RWPE1 (cell line): ENCODE data around the gene CLEC4D.
A peak's percentile ranks its signal among the peaks of the same experiment; 100 is the strongest.
"Not testable (repeated sequence)": the region's sequence is repeated elsewhere in the genome, so short reads cannot be mapped to it uniquely, and the experiment has no call there.

Source experiments
- CTCF ChIA-PET: fragments of 350-600 bp; sonication (Branson Sonifier 250); formaldehyde crosslinking; extraction: SDS; loops from one replicate; lab custom pipeline; 2021; lab: Yijun Ruan, JAX
- POLR2A ChIA-PET: fragments of 400-600 bp; formaldehyde crosslinking; extraction: SDS; loops from one replicate; lab custom pipeline; 2020; ENCODE audit warnings: antibody characterized with exemption; ENCODE audit not compliant: low non-redundant PET; lab: Yijun Ruan, JAX
- DNase-seq: peaks from one replicate; pipeline ENCODE4 v3.0.0; 2012; ENCODE audit warnings: low spot score
- H3K27ac ChIP-seq: fragments of 450-650 bp; 2 replicates; pipeline ENCODE4 v1.5.1; 2017
- CTCF ChIP-seq: fragments of 450-650 bp; conservative IDR thresholded peaks from 2 replicates; pipeline ENCODE4 v1.5.1; 2017; ENCODE audit warnings: low read depth, mild to moderate bottlenecking

CLEC4D gene

DNA sequence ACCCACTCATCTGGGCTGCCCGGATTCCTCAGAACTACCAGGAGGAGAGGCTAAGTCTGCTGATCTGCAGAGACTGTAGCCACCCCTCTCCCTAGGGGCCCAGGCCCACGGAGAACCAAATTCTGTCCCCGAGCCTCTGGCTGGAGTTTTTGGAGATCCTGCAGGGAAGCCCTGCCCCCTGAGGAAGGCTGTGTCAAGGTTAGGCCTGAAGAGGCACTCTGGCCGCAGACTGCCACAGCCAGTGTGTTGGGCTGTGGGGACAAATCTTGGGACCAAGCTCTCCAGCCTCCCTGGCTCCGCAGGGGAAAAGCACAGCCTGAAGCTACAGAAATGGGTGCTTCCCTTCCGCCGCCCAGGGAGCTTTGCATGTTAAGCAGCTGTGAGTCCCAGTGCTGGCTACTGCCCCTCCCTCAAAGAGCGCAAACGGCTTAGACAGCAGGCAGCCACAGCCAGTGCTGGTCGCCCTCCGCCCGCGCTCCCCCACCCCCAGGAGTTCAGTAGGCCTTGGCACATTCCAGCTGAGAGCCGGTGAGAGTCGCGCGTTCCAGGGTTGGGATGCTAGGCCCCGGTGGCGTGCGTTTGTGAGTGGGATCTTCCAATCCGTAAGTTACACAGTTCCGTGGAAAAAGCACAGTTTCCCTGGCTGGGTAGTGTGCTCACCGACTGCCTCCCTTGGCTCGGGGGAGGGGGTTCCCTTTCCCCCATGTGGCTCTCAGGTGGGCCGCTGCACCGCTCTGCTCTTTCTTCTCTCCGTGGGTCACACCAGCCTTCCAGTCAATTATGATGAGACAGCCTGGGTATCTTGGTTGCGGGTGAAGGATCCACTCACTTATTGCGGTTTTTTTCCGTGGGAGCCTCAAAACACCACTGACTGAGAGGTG, 14.2 kb downstream of the CLEC4D start:
- H3K27ac ChIP-seq, result no peak overlapping the region
- no peak for TF ChIP-seq CTCF
- ChIA-PET CTCF (no interaction called here), POLR2A (no interaction called here)
- DNase-seq, result no peak

DNA sequence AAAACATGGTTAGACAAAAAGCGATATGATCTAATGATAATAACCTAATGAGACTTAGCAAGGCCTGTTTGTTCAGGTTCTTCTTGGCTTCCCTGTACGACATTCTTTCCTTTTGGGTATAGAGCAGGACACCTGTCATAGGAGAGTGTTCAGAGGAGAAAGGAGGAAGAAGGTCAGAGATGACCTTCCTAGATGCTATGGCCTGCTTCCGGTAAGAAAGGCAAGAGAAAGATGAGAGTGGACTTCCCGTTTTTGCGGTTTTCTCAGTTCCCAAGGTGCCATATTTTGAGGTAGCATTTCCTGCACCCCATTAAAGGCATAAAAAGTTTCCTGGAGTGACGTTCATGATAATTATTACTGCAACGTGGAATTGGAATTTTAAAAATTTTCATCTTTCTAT, 18.7 kb downstream of the CLEC4D start:
- DNase-seq, result no peak
- TF ChIP-seq CTCF, result no peak
- CTCF ChIA-PET, result no interaction called here

GRCh38 chr12:8537820-8538219, 24.5 kb downstream of the CLEC4D start:
- H3K27ac ChIP-seq, POLR2A ChIA-PET, DNase-seq: not testable (repeated sequence)
- CTCF ChIA-PET, result interaction anchor here (0.6 kb wide), 1 partner anchor 71 kb away, joined by 3 read pairs; no protein-coding TSS in a partner anchor

More for the DNA sequence above, 18.7 kb downstream of the CLEC4D start:
- POLR2A ChIA-PET, result no interaction called here
- H3K27ac ChIP-seq, result no peak overlapping the region

GRCh38 chr12:8540831-8541230, 27.5 kb downstream of the CLEC4D start, which contains the start of gene CLEC4E:
CLEC4E (minus strand) TSS chr12:8540905; CDS start chr12:8540797, 108 bp downstream.
- POLR2A ChIA-PET, DNase-seq, H3K27ac ChIP-seq: not testable (repeated sequence)
- CTCF ChIA-PET, result interaction anchor here (0.5 kb wide), 1 partner anchor 66 kb away, joined by 3 read pairs; no protein-coding TSS in a partner anchor

- DNase-seq, result no peak
- no peak for TF ChIP-seq CTCF
- CTCF ChIA-PET, result no interaction called here
- no peak overlapping the region for H3K27ac ChIP-seq
- POLR2A ChIA-PET, result interaction anchor here (0.6 kb wide), 1 partner anchor 9 kb away, joined by 3 read pairs; no protein-coding TSS in a partner anchor
Measured at GRCh38 chr12:8541562-8541961, 28.3 kb downstream of the CLEC4D start.

DNA sequence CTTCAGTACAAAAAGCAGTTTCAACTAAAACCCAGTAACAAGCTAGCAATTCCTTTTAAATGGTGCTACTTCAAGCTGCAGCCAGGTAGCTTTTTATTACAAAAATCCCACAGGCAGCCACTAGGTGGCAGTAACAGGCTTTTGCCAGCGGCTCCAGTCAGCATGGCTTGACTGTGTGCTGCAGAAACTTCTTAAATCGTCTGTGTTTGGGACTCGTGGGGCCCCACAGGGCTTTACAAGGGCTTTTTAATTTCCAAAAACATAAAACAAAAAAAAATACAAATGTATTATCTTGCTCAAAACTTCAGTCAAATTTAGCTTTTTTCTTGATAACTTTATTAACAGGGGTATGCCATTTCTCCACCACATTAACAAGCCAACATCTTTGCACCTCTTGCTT, 31.0 kb downstream of the CLEC4D start:
- H3K27ac ChIP-seq, result no peak overlapping the region

DNA sequence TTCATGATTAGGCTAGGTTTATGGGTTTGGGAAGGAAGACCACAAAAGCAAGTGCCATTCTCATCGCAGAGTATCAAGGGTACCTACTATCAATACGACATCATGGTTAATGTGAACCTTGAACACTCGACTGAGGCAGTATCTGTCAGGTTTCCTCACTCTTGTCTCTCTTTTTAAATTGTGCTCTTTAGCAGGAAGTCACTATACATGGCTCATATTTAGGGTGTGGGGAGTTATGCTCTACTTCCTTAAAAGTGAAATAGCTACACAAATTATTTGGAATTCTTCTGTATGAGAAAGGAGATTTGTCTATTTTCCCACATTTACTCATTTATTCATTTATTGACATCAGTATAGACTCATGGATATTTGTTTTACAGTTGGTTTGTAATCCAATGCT, 33.3 kb downstream of the CLEC4D start:
- ChIA-PET POLR2A (no interaction called here), CTCF (no interaction called here)
- TF ChIP-seq CTCF, result no peak
- no peak for DNase-seq
- H3K27ac ChIP-seq, result no peak overlapping the region

More for the DNA sequence above, 31.0 kb downstream of the CLEC4D start:
- peak; percentile 75 for TF ChIP-seq CTCF
- peak; percentile 59 for DNase-seq
- ChIA-PET CTCF (interaction anchor here (0.6 to 2.0 kb wide), 34 partner anchors 9 to 913 kb away, joined by 3 to 28 read pairs (median 4); no protein-coding TSS in a partner anchor), POLR2A (no interaction called here)
